ENCODE data around the gene RNF207. TPM values are rescaled to one million over a fixed set of nuclear protein-coding genes. Genes with fewer than 3 reads are reported as not detected.

RNF207 gene
- total RNA-seq, 2 donors from 2014 or later: 25.2 to 52.4 TPM

DNA sequence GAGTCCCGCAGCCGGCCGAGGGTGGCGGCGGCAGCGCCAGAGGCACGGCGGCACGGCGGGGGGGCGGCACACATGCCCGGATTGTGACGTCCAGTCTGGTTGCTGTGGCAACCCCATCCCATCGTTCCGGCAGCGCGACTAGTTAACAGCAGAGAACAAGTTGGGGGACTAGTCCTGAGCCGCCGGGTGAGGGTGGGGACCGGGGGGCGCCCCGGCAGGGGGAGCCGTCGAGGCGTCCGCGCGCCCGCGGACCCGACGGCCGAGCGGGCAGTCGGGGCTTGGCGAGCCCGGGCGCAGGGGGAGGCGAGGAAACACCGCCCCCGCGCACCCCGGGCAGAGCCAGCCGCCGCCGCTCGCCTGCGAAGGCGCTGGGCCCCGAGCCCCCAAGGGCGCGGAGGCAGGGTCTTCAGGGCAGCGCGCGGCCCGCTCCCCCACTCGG lies 25.6 kb upstream of the RNF207 start, which contains the start of gene CHD5:
Gene CHD5, minus strand, starts transcription at position 54 of the 439 bp plus-strand sequence. CDS start 298 bp downstream, outside the sequence.
- ATAC-seq (no peak), DNase-seq (no peak)
- peaks cover 0 to 15% of the 10 kb centered on the region in 2 donors for H3K27me3 ChIP-seq
- TF ChIP-seq POLR2A (IDR thresholded peaks at IDR 0.05): no peak
- TF ChIP-seq CTCF (IDR thresholded peaks at IDR 0.05): no peak
- intact Hi-C loops (cut with DNase I): no loop called here
- no peak within 1 kb of the TSS for H3K4me3 ChIP-seq
- no peaks in the 10 kb centered on the region for H3K9me3 ChIP-seq
- peaks cover 8% of the 10 kb centered on the region for H3K4me1 ChIP-seq
- no peaks in the 10 kb centered on the region for H3K36me3 ChIP-seq (replicated peaks in 1 of 2; ENCODE audit: insufficient read depth in 1 of 2, low read depth in 2 of 2)
- WGBS, 2 donors: 0 to 3% methylated on average over 9 to 44 of the region's 57 CpGs
- H3K27ac ChIP-seq: no peak within 1 kb of the TSS

DNA sequence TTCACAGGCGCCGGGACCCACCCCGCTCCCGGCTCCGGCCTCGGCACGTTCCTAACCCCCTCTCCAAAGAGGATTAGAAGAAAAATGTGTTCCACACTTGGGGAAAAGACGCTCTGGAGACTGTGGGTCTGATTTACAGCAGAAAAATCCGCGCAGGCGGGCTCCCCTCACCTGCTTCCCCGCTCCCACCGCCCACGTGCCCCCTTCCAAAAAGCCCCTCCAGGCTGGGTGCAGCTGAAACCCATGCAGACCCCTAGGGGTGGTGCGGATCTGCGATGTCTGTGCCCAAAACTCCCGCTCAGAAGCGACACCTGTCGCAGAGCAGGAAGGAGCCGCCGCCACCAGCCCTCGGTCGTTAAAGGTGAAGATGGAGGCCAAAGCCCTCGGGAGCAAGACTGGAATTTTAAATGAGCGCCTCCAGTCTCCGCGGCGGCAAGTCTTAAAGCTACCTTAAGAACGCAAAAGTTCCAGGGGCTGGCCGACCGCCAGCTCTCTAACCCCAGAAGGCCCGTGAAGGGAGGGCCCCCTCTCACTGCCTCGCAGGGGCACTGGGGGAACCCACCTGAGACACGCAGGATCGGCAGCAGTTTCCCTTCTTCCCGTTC lies 25.1 kb upstream of the RNF207 start:
- DNase-seq (peak in 1 of 4 donors; percentile 14), ATAC-seq (no peak)
- H3K9me3 ChIP-seq: no peaks in the 10 kb centered on the region
- no peak for TF ChIP-seq CTCF (IDR thresholded peaks at IDR 0.05)
- no peak for TF ChIP-seq POLR2A (IDR thresholded peaks at IDR 0.05)
- WGBS, 2 donors: 6 to 7% methylated on average over 22 to 36 of the region's 36 CpGs
- no peak overlapping the region for H3K4me3 ChIP-seq
- peaks cover 0 to 15% of the 10 kb centered on the region in 2 donors for H3K27me3 ChIP-seq
- no peak overlapping the region for H3K27ac ChIP-seq
- H3K4me1 ChIP-seq: peaks cover 8% of the 10 kb centered on the region
- H3K36me3 ChIP-seq (replicated peaks in 1 of 2; ENCODE audit: insufficient read depth in 1 of 2, low read depth in 2 of 2): peaks cover 0 to 3% of the 10 kb centered on the region in 2 donors
- intact Hi-C loops (cut with DNase I): no loop called here

DNA sequence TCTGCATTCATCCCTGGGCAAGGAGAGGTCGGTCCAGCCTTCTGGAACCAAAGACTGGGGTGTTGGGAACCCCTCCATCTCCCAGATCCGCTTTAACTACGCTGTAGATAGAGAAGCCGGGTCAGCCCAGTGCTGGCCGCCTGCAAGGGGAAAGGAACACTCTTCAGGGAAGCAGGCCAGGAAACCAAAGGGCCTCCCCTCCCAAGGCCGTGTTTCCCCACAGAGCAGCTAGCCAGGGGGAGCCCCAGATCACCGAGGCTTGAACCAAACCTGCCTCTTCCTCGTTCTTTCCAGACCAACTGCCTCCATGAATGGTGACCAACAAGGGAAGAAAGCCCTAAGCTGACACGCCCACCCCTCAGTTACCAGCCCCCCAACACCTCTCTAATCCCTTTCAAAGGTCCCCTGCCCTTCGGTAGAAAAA lies 24.6 kb upstream of the RNF207 start:
- Histone ChIP-seq H3K27ac (no peak overlapping the region), H3K9me3 (no peaks in the 10 kb centered on the region), H3K27me3 (peaks cover 0 to 15% of the 10 kb centered on the region in 2 donors), H3K36me3 (replicated peaks in 1 of 2; ENCODE audit: insufficient read depth in 1 of 2, low read depth in 2 of 2) (peaks cover 0 to 3% of the 10 kb centered on the region in 2 donors), H3K4me3 (no peak overlapping the region), H3K4me1 (peaks cover 8% of the 10 kb centered on the region)
- no peak for ATAC-seq
- no peak for TF ChIP-seq POLR2A (IDR thresholded peaks at IDR 0.05)
- no peak for TF ChIP-seq CTCF (IDR thresholded peaks at IDR 0.05)
- intact Hi-C loops (cut with DNase I): no loop called here
- WGBS, 2 donors: 7 to 14% methylated on average over 8 to 10 of the region's 10 CpGs
- DNase-seq: no peak

DNA sequence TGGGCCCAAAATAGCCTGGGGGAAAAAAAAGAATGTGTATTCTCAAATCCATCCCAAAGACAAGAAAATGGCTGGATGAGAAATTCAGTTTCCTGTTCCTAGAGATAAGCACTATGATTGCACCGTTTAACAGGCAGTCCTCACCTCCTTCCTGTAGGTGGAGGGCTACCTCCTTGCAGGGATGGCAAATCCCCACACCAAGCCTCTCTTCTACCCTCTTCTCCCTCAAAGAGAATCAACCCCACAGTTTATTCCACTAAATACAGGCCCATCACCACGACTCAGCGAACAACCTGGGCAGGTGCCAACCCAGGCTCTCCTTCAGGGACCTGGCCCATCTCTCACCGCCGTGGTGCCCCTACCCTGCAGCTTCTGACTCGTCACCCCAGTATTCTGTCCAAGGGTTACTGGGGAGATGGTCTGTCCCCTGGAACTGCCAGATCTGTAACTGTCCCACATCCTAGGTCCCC lies 22.4 kb upstream of the RNF207 start:
- Histone ChIP-seq H3K27me3 (peaks cover 0 to 6% of the 10 kb centered on the region in 2 donors), H3K27ac (no peak overlapping the region), H3K4me1 (peaks cover 8% of the 10 kb centered on the region), H3K9me3 (no peaks in the 10 kb centered on the region), H3K4me3 (no peak overlapping the region), H3K36me3 (replicated peaks in 1 of 2; ENCODE audit: insufficient read depth in 1 of 2, low read depth in 2 of 2) (peaks cover 0 to 5% of the 10 kb centered on the region in 2 donors)
- no peak for TF ChIP-seq CTCF (IDR thresholded peaks at IDR 0.05)
- no peak for TF ChIP-seq POLR2A (IDR thresholded peaks at IDR 0.05)
- intact Hi-C loops (cut with DNase I): no loop called here
- DNase-seq (no peak), ATAC-seq (no peak)
- 53 to 65% methylated on average over 6 of the region's 6 CpGs for WGBS, 2 donors
